Smooth muscle cell (in vitro differentiated cells): ENCODE measurements around the gene VWA2. TPM values are rescaled to one million over a fixed set of nuclear protein-coding genes. Genes with fewer than 3 reads are reported as not detected.

Source experiments
- DNase-seq: peaks from one replicate; lab custom pipeline; 2025; ENCODE audit not compliant: unreplicated experiment; lab: John Stamatoyannopoulos, UW
- H2AFZ ChIP-seq: fragments of 200-600 bp; sonication (generic); 2 replicates; pipeline ENCODE4 v1.6.0; 2016; ENCODE audit warnings: antibody characterized with exemption, low read depth, mild to moderate bottlenecking
- H3F3A ChIP-seq: fragments of 200-600 bp; sonication (generic); 2 replicates; pipeline ENCODE4 v1.6.0; 2017; ENCODE audit warnings: antibody characterized with exemption, low read depth
- H3K27ac ChIP-seq: fragments of 200-600 bp; sonication (generic); 2 replicates; pipeline ENCODE4 v1.5.1; 2016; ENCODE audit warnings: low read depth, mild to moderate bottlenecking
- H3K27me3 ChIP-seq: fragments of 200-600 bp; sonication (generic); 2 replicates; pipeline ENCODE4 v1.6.1; 2016; ENCODE audit warnings: low read depth, mild to moderate bottlenecking
- H3K36me3 ChIP-seq: fragments of 200-600 bp; sonication (generic); 2 replicates; pipeline ENCODE4 v1.5.1; 2016; ENCODE audit warnings: low read depth
- H3K4me1 ChIP-seq: fragments of 200-600 bp; sonication (generic); 2 replicates; pipeline ENCODE4 v1.5.1; 2016; ENCODE audit warnings: low read depth
- H3K4me2 ChIP-seq: fragments of 200-600 bp; sonication (generic); 2 replicates; pipeline ENCODE4 v1.6.0; 2016; ENCODE audit warnings: mild to moderate bottlenecking
- H3K4me3 ChIP-seq: fragments of 200-600 bp; sonication (generic); 2 replicates; pipeline ENCODE4 v1.5.1; 2016; ENCODE audit warnings: mild to moderate bottlenecking
- H3K79me2 ChIP-seq: fragments of 200-600 bp; sonication (generic); 2 replicates; pipeline ENCODE4 v1.6.0; 2016; ENCODE audit warnings: low read depth, mild to moderate bottlenecking
- H3K9ac ChIP-seq: fragments of 200-600 bp; sonication (generic); 2 replicates; pipeline ENCODE4 v1.6.0; 2016; ENCODE audit warnings: low read depth
- H3K9me3 ChIP-seq: fragments of 200-600 bp; sonication (generic); replicated peaks from 2 replicates; pipeline ENCODE4 v1.5.1; 2016; ENCODE audit warnings: low read depth
- H4K20me1 ChIP-seq: fragments of 200-600 bp; sonication (generic); 2 replicates; pipeline ENCODE4 v1.6.0; 2016; ENCODE audit warnings: low read depth
- CTCF ChIP-seq: fragments of 200-600 bp; sonication (generic); IDR thresholded peaks from 2 replicates; pipeline ENCODE4 v1.5.1; 2017; ENCODE audit warnings: borderline replicate concordance, mild to moderate bottlenecking, antibody characterized with exemption; ENCODE audit not compliant: insufficient read depth, poor library complexity, severe bottlenecking
- WGBS: methylation state at CpG from one replicate; pipeline ENCODE4 v1.1.7; 2016; ENCODE audit warnings: low lambda C conversion rate; 5-methylcytosine and 5-hydroxymethylcytosine counted together
- polyA plus RNA-seq: library from polyadenylated mRNA; unstranded; fragments of >200 nt; fragmentation: Nextera tagmentation; extraction: Ambion mirVana; gene quantifications from 2 replicates; pipeline ENCODE4 v1.2.1, GENCODE V29; 2016
- total RNA-seq: library from RNA; depleted of rRNA; stranded (reverse); fragments of >200 nt; gene quantifications from 2 replicates; pipeline ENCODE4 v1.2.3, GENCODE V29; 2014

The VWA2 gene
- total and polyA plus RNA-seq, 2 experiments from 2014 or later, result 0.06 to 0.36 TPM

GRCh38 chr10:114221235-114221634 is 17.8 kb upstream of the VWA2 start:
- Histone ChIP-seq H3K4me2 (no peak overlapping the region), H3K27me3 (peaks cover 14% of the 10 kb centered on the region), H3F3A (no peaks in the 10 kb centered on the region), H3K36me3 (no peaks in the 10 kb centered on the region), H3K27ac (no peak overlapping the region), H3K79me2 (no peaks in the 10 kb centered on the region), H3K4me3 (no peak overlapping the region), H3K4me1 (no peaks in the 10 kb centered on the region), H4K20me1 (no peaks in the 10 kb centered on the region), H3K9ac (no peak overlapping the region), H2AFZ (no peak overlapping the region), H3K9me3 (no peaks in the 10 kb centered on the region)
- 79% methylated on average over 4 of the region's 4 CpGs for WGBS
- TF ChIP-seq CTCF, result no peak
- no peak for DNase-seq

GRCh38 chr10:114223066-114223465 is 16.0 kb upstream of the VWA2 start:
- Histone ChIP-seq H3K4me2 (no peak overlapping the region), H2AFZ (no peak overlapping the region), H3K9me3 (no peaks in the 10 kb centered on the region), H3K36me3 (no peaks in the 10 kb centered on the region), H3K79me2 (no peaks in the 10 kb centered on the region), H3K9ac (no peak overlapping the region), H4K20me1 (no peaks in the 10 kb centered on the region), H3K4me1 (no peaks in the 10 kb centered on the region), H3K4me3 (no peak overlapping the region), H3F3A (no peaks in the 10 kb centered on the region), H3K27me3 (peaks cover 5% of the 10 kb centered on the region), H3K27ac (no peak overlapping the region)
- TF ChIP-seq CTCF, result no peak
- DNase-seq, result no peak
- 80% methylated on average over 4 of the region's 4 CpGs for WGBS

- no peaks in the 10 kb centered on the region for H3K36me3 ChIP-seq
- H4K20me1 ChIP-seq, result no peaks in the 10 kb centered on the region
- no peak overlapping the region for H3K9ac ChIP-seq
- H3K27me3 ChIP-seq, result no peaks in the 10 kb centered on the region
- no peak for TF ChIP-seq CTCF
- H3F3A ChIP-seq, result no peaks in the 10 kb centered on the region
- no peak overlapping the region for H3K4me2 ChIP-seq
- no peak overlapping the region for H2AFZ ChIP-seq
- H3K79me2 ChIP-seq, result no peaks in the 10 kb centered on the region
- 58% methylated on average over 3 of the region's 3 CpGs for WGBS
- H3K4me1 ChIP-seq, result no peaks in the 10 kb centered on the region
- no peak overlapping the region for H3K27ac ChIP-seq
- H3K4me3 ChIP-seq, result no peak overlapping the region
- no peaks in the 10 kb centered on the region for H3K9me3 ChIP-seq
- DNase-seq, result no peak
Observed at GRCh38 chr10:114228156-114228555, 10.9 kb upstream of the VWA2 start.

GRCh38 chr10:114232561-114233176 is 6.4 kb upstream of the VWA2 start:
- no peaks in the 10 kb centered on the region for H3F3A ChIP-seq
- H2AFZ ChIP-seq, result no peak overlapping the region
- H3K4me1 ChIP-seq, result no peaks in the 10 kb centered on the region
- H3K36me3 ChIP-seq, result no peaks in the 10 kb centered on the region
- WGBS, result 77% methylated on average over 4 of the region's 4 CpGs
- peaks cover 24% of the 10 kb centered on the region for H3K27me3 ChIP-seq
- H4K20me1 ChIP-seq, result no peaks in the 10 kb centered on the region
- no peak overlapping the region for H3K9ac ChIP-seq
- TF ChIP-seq CTCF, result no peak
- no peak overlapping the region for H3K27ac ChIP-seq
- no peak overlapping the region for H3K4me2 ChIP-seq
- DNase-seq, result no peak
- no peak overlapping the region for H3K4me3 ChIP-seq
- no peaks in the 10 kb centered on the region for H3K79me2 ChIP-seq
- H3K9me3 ChIP-seq, result no peaks in the 10 kb centered on the region
